SU-DHL-6 (cell line): ENCODE results near the gene KPNA4.

Experiments
- EZH2phosphoT487 ChIP-seq: fragments of 200-600 bp; sonication (generic), shearing (Covaris generic); conservative IDR thresholded peaks from 2 replicates; pipeline ENCODE4 v1.6.1; 2018; ENCODE audit warnings: mild to moderate bottlenecking, antibody characterized with exemption, low read length, moderate library complexity, mixed read lengths
- TF ChIP-seq, protein P1 (sequence below): fragments of 200-600 bp; sonication (generic); IDR thresholded peaks from one replicate; pipeline ENCODE4 v1.5.1; 2017; ENCODE audit warnings: antibody characterized with exemption, mild to moderate bottlenecking, low read length, moderate library complexity; ENCODE audit not compliant: insufficient read depth, poor library complexity, severe bottlenecking

DNA sequence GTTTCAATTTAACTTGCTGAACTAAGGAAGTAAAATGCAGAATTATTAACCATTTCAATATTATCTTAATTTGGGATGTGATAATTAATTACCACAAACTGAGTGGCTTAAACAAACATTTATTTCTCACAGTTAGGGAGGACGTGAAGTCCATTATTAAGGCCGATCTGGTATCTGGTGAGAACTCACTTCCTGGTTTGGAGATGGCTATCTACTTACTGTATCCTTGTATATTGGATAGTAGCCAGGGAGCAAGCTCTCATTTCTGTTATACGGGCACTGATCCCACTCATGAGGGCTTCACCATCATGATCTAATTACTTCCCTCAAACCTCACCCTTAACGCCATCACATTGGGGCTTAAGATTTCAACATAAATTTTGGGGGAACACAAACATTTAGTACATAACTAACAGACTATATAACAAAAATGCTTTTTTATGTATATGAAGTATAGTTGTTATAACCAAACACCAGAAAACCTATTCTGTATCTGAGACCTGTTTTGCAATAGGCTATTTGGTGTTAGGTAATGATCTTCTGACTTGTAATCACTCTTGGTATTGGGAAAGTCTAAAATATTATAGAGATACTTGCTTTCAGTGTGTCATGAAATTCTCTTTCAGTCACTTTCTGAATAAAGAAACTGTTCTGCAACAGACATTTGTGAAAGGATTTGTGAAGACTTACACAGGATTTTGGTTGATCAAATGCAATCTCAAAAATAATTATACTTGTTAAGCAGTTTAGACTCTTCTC, 4.7 kb upstream of the KPNA4 start:
- TF ChIP-seq, protein P1, sequence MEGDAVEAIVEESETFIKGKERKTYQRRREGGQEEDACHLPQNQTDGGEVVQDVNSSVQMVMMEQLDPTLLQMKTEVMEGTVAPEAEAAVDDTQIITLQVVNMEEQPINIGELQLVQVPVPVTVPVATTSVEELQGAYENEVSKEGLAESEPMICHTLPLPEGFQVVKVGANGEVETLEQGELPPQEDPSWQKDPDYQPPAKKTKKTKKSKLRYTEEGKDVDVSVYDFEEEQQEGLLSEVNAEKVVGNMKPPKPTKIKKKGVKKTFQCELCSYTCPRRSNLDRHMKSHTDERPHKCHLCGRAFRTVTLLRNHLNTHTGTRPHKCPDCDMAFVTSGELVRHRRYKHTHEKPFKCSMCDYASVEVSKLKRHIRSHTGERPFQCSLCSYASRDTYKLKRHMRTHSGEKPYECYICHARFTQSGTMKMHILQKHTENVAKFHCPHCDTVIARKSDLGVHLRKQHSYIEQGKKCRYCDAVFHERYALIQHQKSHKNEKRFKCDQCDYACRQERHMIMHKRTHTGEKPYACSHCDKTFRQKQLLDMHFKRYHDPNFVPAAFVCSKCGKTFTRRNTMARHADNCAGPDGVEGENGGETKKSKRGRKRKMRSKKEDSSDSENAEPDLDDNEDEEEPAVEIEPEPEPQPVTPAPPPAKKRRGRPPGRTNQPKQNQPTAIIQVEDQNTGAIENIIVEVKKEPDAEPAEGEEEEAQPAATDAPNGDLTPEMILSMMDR, result no peak
- TF ChIP-seq EZH2phosphoT487, result no peak
